GM19238 (cell line): ENCODE measurements around the gene KDM1B.
A peak's percentile ranks its signal among the peaks of the same experiment; 100 is the strongest.
"Not testable (repeated sequence)": the region's sequence is repeated elsewhere in the genome, so short reads cannot be mapped to it uniquely, and the experiment has no call there.

Experiments used
- DNase-seq: peaks from one replicate; pipeline ENCODE4 v3.0.0; 2011; ENCODE audit warnings: low spot score; ENCODE audit not compliant: insufficient read length

Gene KDM1B

GRCh38 chr6:18228590-18228989 lies 73.4 kb downstream of the KDM1B start:
- DNase-seq, result not testable (repeated sequence)

- DNase-seq, result not testable (repeated sequence)
Observed at GRCh38 chr6:18231856-18232255, 76.6 kb downstream of the KDM1B start.

- not testable (repeated sequence) for DNase-seq
Observed at GRCh38 chr6:18233770-18234169, 78.5 kb downstream of the KDM1B start.

- DNase-seq, result no peak
Observed at GRCh38 chr6:18234564-18234963, 79.3 kb downstream of the KDM1B start.

GRCh38 chr6:18235524-18235923 lies 80.3 kb downstream of the KDM1B start:
- DNase-seq, result no peak

- no peak for DNase-seq
Observed at GRCh38 chr6:18237167-18237566, 81.9 kb downstream of the KDM1B start.

- no peak for DNase-seq
Observed at GRCh38 chr6:18240230-18240629, 85.0 kb downstream of the KDM1B start.

GRCh38 chr6:18241208-18242038 lies 86.2 kb downstream of the KDM1B start:
- no peak for DNase-seq

- DNase-seq, result no peak
Observed at GRCh38 chr6:18242062-18242851, 87.0 kb downstream of the KDM1B start.

- no peak for DNase-seq
Observed at GRCh38 chr6:18243302-18243893, 88.2 kb downstream of the KDM1B start.

- no peak for DNase-seq
Observed at GRCh38 chr6:18244251-18244650, 89.0 kb downstream of the KDM1B start.

- no peak for DNase-seq
Observed at GRCh38 chr6:18245079-18245478, 89.9 kb downstream of the KDM1B start.

- no peak for DNase-seq
Observed at GRCh38 chr6:18245642-18246041, 90.4 kb downstream of the KDM1B start.

- no peak for DNase-seq
Observed at GRCh38 chr6:18246205-18246604, 91.0 kb downstream of the KDM1B start.

- no peak for DNase-seq
Observed at GRCh38 chr6:18247002-18247401, 91.8 kb downstream of the KDM1B start.

- DNase-seq, result no peak
Observed at GRCh38 chr6:18248698-18249097, 93.5 kb downstream of the KDM1B start.

- DNase-seq, result no peak
Observed at GRCh38 chr6:18249271-18249670, 94.0 kb downstream of the KDM1B start.

GRCh38 chr6:18253635-18254034 lies 98.4 kb downstream of the KDM1B start:
- no peak for DNase-seq

- no peak for DNase-seq
Observed at GRCh38 chr6:18254793-18255192, 99.6 kb downstream of the KDM1B start.

GRCh38 chr6:18259675-18260447 lies 104.6 kb downstream of the KDM1B start:
- DNase-seq, result no peak

GRCh38 chr6:18260448-18261106 lies 105.4 kb downstream of the KDM1B start:
- DNase-seq, result peak; percentile 10
